ENCODE data around the gene SAFB.

DNA sequence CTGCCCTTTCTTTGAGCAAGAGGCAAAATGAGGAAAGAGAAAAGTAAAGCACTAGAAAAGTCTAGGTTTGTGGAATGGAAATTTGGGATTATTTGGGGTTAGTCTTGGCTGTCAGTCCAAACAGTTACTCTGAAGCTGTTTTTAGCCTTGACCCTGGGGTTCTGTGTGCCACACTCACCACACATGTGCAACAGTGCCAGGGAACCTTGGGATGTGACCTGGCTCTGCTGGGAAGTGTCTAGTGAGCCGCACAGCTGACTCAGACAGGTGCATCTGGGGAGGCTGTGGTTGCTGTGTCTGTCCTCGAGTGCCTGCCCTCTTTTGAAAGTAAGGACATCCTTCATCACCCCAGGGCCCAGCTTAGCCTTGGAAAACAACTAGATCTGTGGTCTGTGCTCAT lies 41.6 kb downstream of the SAFB start:
- TF ChIP-seq EP300 (IDR thresholded peaks at IDR 0.05; ENCODE audit: borderline replicate concordance in 1 of 2, low read depth in 1 of 2, low read length in 1 of 2) (no peak), SMC3 (IDR thresholded peaks at IDR 0.05; ENCODE audit: low read depth, low read length) (no peak), YY1 (IDR thresholded peaks at IDR 0.05; ENCODE audit: low read depth) (no peak), CHD2 (IDR thresholded peaks at IDR 0.05; ENCODE audit: low read length, partially characterized antibody) (no peak), RAD21 (IDR thresholded peaks at IDR 0.05; ENCODE audit: low read length) (no peak), JUND (IDR thresholded peaks at IDR 0.05) (no peak), GABPA (IDR thresholded peaks at IDR 0.05; ENCODE audit: low read depth) (no peak), MEF2A (IDR thresholded peaks at IDR 0.05; ENCODE audit: borderline replicate concordance, low read depth) (no peak), POLR2AphosphoS5 (IDR thresholded peaks at IDR 0.05; ENCODE audit: low read depth, low read length) (no peak), EZH2phosphoT487 (IDR thresholded peaks at IDR 0.05; ENCODE audit: borderline replicate concordance, low read depth) (no peak), SIN3A (IDR thresholded peaks at IDR 0.05; ENCODE audit: borderline replicate concordance, low read depth, low read length) (no peak)
- TF ChIP-seq, protein P1, sequence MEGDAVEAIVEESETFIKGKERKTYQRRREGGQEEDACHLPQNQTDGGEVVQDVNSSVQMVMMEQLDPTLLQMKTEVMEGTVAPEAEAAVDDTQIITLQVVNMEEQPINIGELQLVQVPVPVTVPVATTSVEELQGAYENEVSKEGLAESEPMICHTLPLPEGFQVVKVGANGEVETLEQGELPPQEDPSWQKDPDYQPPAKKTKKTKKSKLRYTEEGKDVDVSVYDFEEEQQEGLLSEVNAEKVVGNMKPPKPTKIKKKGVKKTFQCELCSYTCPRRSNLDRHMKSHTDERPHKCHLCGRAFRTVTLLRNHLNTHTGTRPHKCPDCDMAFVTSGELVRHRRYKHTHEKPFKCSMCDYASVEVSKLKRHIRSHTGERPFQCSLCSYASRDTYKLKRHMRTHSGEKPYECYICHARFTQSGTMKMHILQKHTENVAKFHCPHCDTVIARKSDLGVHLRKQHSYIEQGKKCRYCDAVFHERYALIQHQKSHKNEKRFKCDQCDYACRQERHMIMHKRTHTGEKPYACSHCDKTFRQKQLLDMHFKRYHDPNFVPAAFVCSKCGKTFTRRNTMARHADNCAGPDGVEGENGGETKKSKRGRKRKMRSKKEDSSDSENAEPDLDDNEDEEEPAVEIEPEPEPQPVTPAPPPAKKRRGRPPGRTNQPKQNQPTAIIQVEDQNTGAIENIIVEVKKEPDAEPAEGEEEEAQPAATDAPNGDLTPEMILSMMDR (IDR thresholded peaks at IDR 0.05): no peak
- TF ChIP-seq, protein P2, sequence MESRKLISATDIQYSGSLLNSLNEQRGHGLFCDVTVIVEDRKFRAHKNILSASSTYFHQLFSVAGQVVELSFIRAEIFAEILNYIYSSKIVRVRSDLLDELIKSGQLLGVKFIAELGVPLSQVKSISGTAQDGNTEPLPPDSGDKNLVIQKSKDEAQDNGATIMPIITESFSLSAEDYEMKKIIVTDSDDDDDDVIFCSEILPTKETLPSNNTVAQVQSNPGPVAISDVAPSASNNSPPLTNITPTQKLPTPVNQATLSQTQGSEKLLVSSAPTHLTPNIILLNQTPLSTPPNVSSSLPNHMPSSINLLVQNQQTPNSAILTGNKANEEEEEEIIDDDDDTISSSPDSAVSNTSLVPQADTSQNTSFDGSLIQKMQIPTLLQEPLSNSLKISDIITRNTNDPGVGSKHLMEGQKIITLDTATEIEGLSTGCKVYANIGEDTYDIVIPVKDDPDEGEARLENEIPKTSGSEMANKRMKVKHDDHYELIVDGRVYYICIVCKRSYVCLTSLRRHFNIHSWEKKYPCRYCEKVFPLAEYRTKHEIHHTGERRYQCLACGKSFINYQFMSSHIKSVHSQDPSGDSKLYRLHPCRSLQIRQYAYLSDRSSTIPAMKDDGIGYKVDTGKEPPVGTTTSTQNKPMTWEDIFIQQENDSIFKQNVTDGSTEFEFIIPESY (IDR thresholded peaks at IDR 0.05; ENCODE audit: borderline replicate concordance, low read depth): no peak
